Heart left ventricle (tissue), 16 donors: ENCODE measurements around the gene GALP. TPM values are rescaled to one million over a fixed set of nuclear protein-coding genes. Genes with fewer than 3 reads are reported as not detected.
"Not testable (repeated sequence)": the region's sequence is repeated elsewhere in the genome, so short reads cannot be mapped to it uniquely, and the experiment has no call there.

Experiments
- ATAC-seq, 4 donors: fragments of 200-7000 bp; cut with Tn5 transposase; one replicate each; pipeline ENCODE4 v1.9.1; 2020 to 2022; ENCODE audit warnings: moderate library complexity in 4 of 4, mild to moderate bottlenecking in 3 of 4, moderate number of reproducible peaks in 1 of 4
- DNase-seq, 5 donors: peaks; one replicate each; pipeline ENCODE4 v3.0.0-alpha.2; 2020
- H3K27ac ChIP-seq, 12 donors: fragments of 200-600 bp; sonication (generic) in 4 of 12; one replicate each; pipeline versions ENCODE4 v1.5.0 to v1.8.0; 2016 to 2022; ENCODE audit warnings: mild to moderate bottlenecking in 2 of 12
- H3K27me3 ChIP-seq, 9 donors: fragments of 200-600 bp; sonication (generic) in 2 of 9; one replicate each; pipeline versions ENCODE4 v1.5.1 to v1.8.0; 2016 to 2022; ENCODE audit warnings: mild to moderate bottlenecking in 3 of 9
- H3K36me3 ChIP-seq, 9 donors: fragments of 200-600 bp; sonication (generic) in 2 of 9; one replicate each; pipeline versions ENCODE4 v1.5.0 to v1.8.0; 2018 to 2022; ENCODE audit warnings: mild to moderate bottlenecking in 2 of 9
- H3K4me1 ChIP-seq, 12 donors: fragments of 200-600 bp; sonication (generic) in 4 of 12; one replicate each; pipeline versions ENCODE4 v1.5.0 to v1.8.0; 2016 to 2022; ENCODE audit warnings: mild to moderate bottlenecking in 3 of 12
- H3K4me3 ChIP-seq, 12 donors: fragments of 200-600 bp; sonication (generic) in 4 of 12; one replicate each; pipeline versions ENCODE4 v1.5.0 to v1.8.0; 2017 to 2022; ENCODE audit warnings: mild to moderate bottlenecking in 9 of 12, moderate library complexity in 4 of 12
- H3K9me3 ChIP-seq, 12 donors: fragments of 200-600 bp; sonication (generic) in 4 of 12; one replicate each; pipeline versions ENCODE4 v1.5.0 to v1.8.0; 2016 to 2022; ENCODE audit warnings: mild to moderate bottlenecking in 1 of 12
- CTCF ChIP-seq, 12 donors: fragments of 200-600 bp; sonication (generic) in 4 of 12; IDR thresholded peaks; one replicate each; pipeline versions ENCODE4 v1.5.0 to v1.8.0; 2018 to 2022; ENCODE audit warnings: antibody characterized with exemption in 12 of 12, mild to moderate bottlenecking in 5 of 12
- POLR2A ChIP-seq, 2 donors: fragments of 450-650 bp; IDR thresholded peaks; one replicate each; pipeline ENCODE4 v1.6.1; 2017; ENCODE audit warnings: antibody characterized with exemption in 2 of 2, mild to moderate bottlenecking in 2 of 2, moderate library complexity in 2 of 2
- WGBS, 4 donors: extraction: QIAGEN DNeasy Blood & Tissue Kit in 2 of 4; methylation state at CpG; one replicate each; pipeline versions ENCODE4 v1.1.5 to v1.1.7; 2013 to 2018; 5-methylcytosine and 5-hydroxymethylcytosine counted together
- intact Hi-C, 10 donors: fragments of 100-400 bp; cut with DNase I; formaldehyde crosslinking; loops; one replicate each; pipeline versions ENCODE4 v1.11.1 to v1.14.2; 2022
- polyA plus RNA-seq, 2 donors: library from polyadenylated mRNA; stranded (reverse); fragments of 200-250 nt; gene quantifications; one replicate each; pipeline ENCODE4 v1.2.3, GENCODE V29; 2013
- total RNA-seq, 9 donors: library from RNA; depleted of rRNA in 2 of 9; stranded (reverse); fragments of >200 nt in 2 of 9; fragmentation: NEBNext Ultra II Directional in 3 of 9; extraction: Animal tissue kit (Norgen Biotek cat#: 25700) in 3 of 9; gene quantifications; one replicate each; pipeline versions ENCODE4 v1.1.0 to v1.2.4, GENCODE V29; 2016 to 2023
- donor health status: ischemic (EF 13 %, LVEDD 7.1; RV severe dilation, severe dysfunction).
- donor health status: healthy with polysubstance abuse.
- donor health status: DM: no; HTN: yes; CAD: no.
- donor health status: DM: no; HTN: no; CAD: no.
- donor health status: ischemic (EF 25% LVEDD 6.9; RV normal size, moderate dysfunction).
- donor health status: ischemic (EF 25% LVEDD 5.7; RV mildly dilated, moderate dysfunction).
- donor health status: healthy.
- donor health status: DM: yes; HTN: yes; CAD: no.
- donor health status: ischemic (EF 35%, LVEDD 5.7; RV mildly dilated, moderate dysfunction).
- donor health status: nonischemic (EF 11% LVEDD 7.7; RV severe dilation, severe dysfunction).
- donor health status: DM: yes; HTN: yes; CAD: no.
- donor health status: PGD.
- donor health status: ischemic (EF 29% LVEDD 5.4; RV normal size, mild dysfunction).
- donor health status: nonischemic (EF 23%, LVEDD 6.1; RV moderate dilation, normal function).

The GALP gene
- total and polyA plus RNA-seq, 11 donors: not detected

- DNase-seq (no peak), ATAC-seq (no peak)
- TF ChIP-seq CTCF (IDR thresholded peaks at IDR 0.05): no peak
- TF ChIP-seq POLR2A (IDR thresholded peaks at IDR 0.05): no peak
- Histone ChIP-seq H3K27me3 (peaks cover 0 to 7% (median 0%) of the 10 kb centered on the region in 9 donors), H3K27ac (no peak overlapping the region), H3K4me1 (no peaks in the 10 kb centered on the region), H3K4me3 (no peak overlapping the region), H3K9me3 (no peaks in the 10 kb centered on the region), H3K36me3 (no peaks in the 10 kb centered on the region)
- WGBS, 4 donors: 84 to 89% (median 87%) methylated on average over 12 of the region's 12 CpGs
- intact Hi-C loops: no loop called here
These were observed 18.3 kb downstream of the GALP start for GRCh38 chr19:56193981-56194640.

- H3K27me3 ChIP-seq, H3K27ac ChIP-seq, H3K4me1 ChIP-seq, H3K4me3 ChIP-seq, DNase-seq, H3K9me3 ChIP-seq, ATAC-seq, intact Hi-C loops, H3K36me3 ChIP-seq: not testable (repeated sequence)
- WGBS, 4 donors: 85 to 87% (median 86%) methylated on average over 21 to 23 of the region's 23 CpGs
These were observed 21.8 kb downstream of the GALP start, which contains the start of gene ZSCAN5B for GRCh38 chr19:56197646-56198045. TSS of gene ZSCAN5B (minus strand) at chr19:56197783. CDS start at chr19:56193052, 4,731 bp downstream.

GRCh38 chr19:56199687-56200086 is 23.9 kb downstream of the GALP start:
- 56 to 72% (median 65%) methylated on average over 6 to 7 of the region's 7 CpGs for WGBS, 4 donors
- no peak for TF ChIP-seq POLR2A (IDR thresholded peaks at IDR 0.05)
- DNase-seq: no peak

GRCh38 chr19:56201973-56202372 is 26.2 kb downstream of the GALP start, which contains the start of gene ZSCAN5C:
TSS of gene ZSCAN5C (plus strand) at chr19:56202273. CDS start at chr19:56205914, 3,641 bp downstream.
- Histone ChIP-seq H3K4me1 (no peaks in the 10 kb centered on the region), H3K4me3 (no peak within 1 kb of the TSS), H3K27me3 (peaks cover 0 to 10% (median 0%) of the 10 kb centered on the region in 9 donors), H3K27ac (no peak within 1 kb of the TSS), H3K9me3 (no peaks in the 10 kb centered on the region), H3K36me3 (no peaks in the 10 kb centered on the region)
- no peak for DNase-seq
- no peak for ATAC-seq
- intact Hi-C loops: no loop called here
- WGBS, 4 donors: 46 to 61% (median 56%) methylated on average over 3 of the region's 3 CpGs
- no peak for TF ChIP-seq CTCF (IDR thresholded peaks at IDR 0.05)
- no peak for TF ChIP-seq POLR2A (IDR thresholded peaks at IDR 0.05)

More at GRCh38 chr19:56199687-56200086, 23.9 kb downstream of the GALP start:
- Histone ChIP-seq H3K4me1 (no peaks in the 10 kb centered on the region), H3K27ac (no peak overlapping the region), H3K4me3 (no peak overlapping the region), H3K27me3 (peaks cover 0 to 10% (median 0%) of the 10 kb centered on the region in 9 donors), H3K36me3 (no peaks in the 10 kb centered on the region), H3K9me3 (no peaks in the 10 kb centered on the region)
- no peak for ATAC-seq
- intact Hi-C loops: no loop called here

GRCh38 chr19:56207581-56207980 is 31.8 kb downstream of the GALP start:
- H3K4me3 ChIP-seq, ATAC-seq, H3K9me3 ChIP-seq, H3K36me3 ChIP-seq, H3K27me3 ChIP-seq, H3K27ac ChIP-seq, intact Hi-C loops, H3K4me1 ChIP-seq, DNase-seq: not testable (repeated sequence)
- 56 to 77% (median 71%) methylated on average over 5 of the region's 5 CpGs for WGBS, 4 donors

- TF ChIP-seq POLR2A (IDR thresholded peaks at IDR 0.05) (no peak), CTCF (IDR thresholded peaks at IDR 0.05) (no peak)
- no peak overlapping the region for H3K27ac ChIP-seq
- WGBS, 4 donors: 63 to 68% (median 64%) methylated on average over 12 of the region's 12 CpGs
- DNase-seq (no peak), ATAC-seq (no peak)
- intact Hi-C loops: no loop called here
- H3K4me1 ChIP-seq: no peaks in the 10 kb centered on the region
- H3K9me3 ChIP-seq: no peaks in the 10 kb centered on the region
- no peak overlapping the region for H3K4me3 ChIP-seq
- no peaks in the 10 kb centered on the region for H3K27me3 ChIP-seq
- no peaks in the 10 kb centered on the region for H3K36me3 ChIP-seq
These were observed 33.3 kb downstream of the GALP start for GRCh38 chr19:56209091-56209490.

GRCh38 chr19:56210036-56210435 is 34.2 kb downstream of the GALP start:
- H3K36me3 ChIP-seq, ATAC-seq, H3K27ac ChIP-seq, H3K4me3 ChIP-seq, intact Hi-C loops, H3K27me3 ChIP-seq, DNase-seq, H3K4me1 ChIP-seq, H3K9me3 ChIP-seq: not testable (repeated sequence)
- WGBS, 4 donors: 82 to 98% (median 88%) methylated on average over 9 of the region's 9 CpGs
